Sigmoid colon (tissue), 7 donors: ENCODE results near the gene TMEM129. TPM values are rescaled to one million over a fixed set of nuclear protein-coding genes. Genes with fewer than 3 reads are reported as not detected.

Source experiments
- DNase-seq: peaks from one replicate; pipeline ENCODE4 v3.0.0-alpha.2; 2019
- H3K27ac ChIP-seq, 4 donors: fragments of 200-600 bp; sonication (generic); one replicate each; pipeline ENCODE4 v1.5.1; 2016 to 2019; ENCODE audit warnings: mild to moderate bottlenecking in 1 of 4
- H3K27me3 ChIP-seq, 3 donors: fragments of 200-600 bp; sonication (generic); one replicate each; pipeline ENCODE4 v1.5.1; 2019; ENCODE audit warnings: mild to moderate bottlenecking in 1 of 3
- H3K36me3 ChIP-seq, 4 donors: fragments of 200-600 bp; sonication (generic); one replicate each; pipeline ENCODE4 v1.5.1; 2016 to 2019
- H3K4me1 ChIP-seq, 4 donors: fragments of 200-600 bp; sonication (generic); one replicate each; pipeline ENCODE4 v1.5.1; 2017 to 2019
- H3K4me3 ChIP-seq, 4 donors: fragments of 200-600 bp; sonication (generic); one replicate each; pipeline ENCODE4 v1.5.1; 2017 to 2019; ENCODE audit warnings: mild to moderate bottlenecking in 2 of 4, moderate library complexity in 1 of 4
- H3K9me3 ChIP-seq, 4 donors: fragments of 200-600 bp in 3 of 4; sonication (generic) in 3 of 4; one replicate each; pipeline versions ENCODE4 v1.5.1 to v1.6.1; 2013 to 2019
- EP300 ChIP-seq, 4 donors: sonication (generic); formaldehyde crosslinking; IDR thresholded peaks; one replicate each; pipeline ENCODE4 v1.6.1; 2017; ENCODE audit warnings: antibody characterized with exemption in 4 of 4
- POLR2A ChIP-seq, 2 donors: fragments of 450-650 bp; IDR thresholded peaks; one replicate each; pipeline ENCODE4 v1.6.1; 2016; ENCODE audit warnings: antibody characterized with exemption in 2 of 2, mild to moderate bottlenecking in 2 of 2, moderate library complexity in 2 of 2
- POLR2AphosphoS5 ChIP-seq, 4 donors: sonication (generic); formaldehyde crosslinking; IDR thresholded peaks; one replicate each; pipeline ENCODE4 v1.6.1; 2017; ENCODE audit warnings: antibody characterized with exemption in 4 of 4
- WGBS, 2 donors: extraction: QIAGEN DNeasy Blood & Tissue Kit; methylation state at CpG; one replicate each; pipeline ENCODE4 v1.1.7; 2013; 5-methylcytosine and 5-hydroxymethylcytosine counted together
- intact Hi-C: fragments of 100-400 bp; cut with DNase I; formaldehyde crosslinking; loops from one replicate; pipeline ENCODE4 v1.15.1; 2023
- polyA plus RNA-seq, 3 donors: library from polyadenylated mRNA; stranded (reverse); fragments of 200-250 nt; gene quantifications; one replicate each; pipeline ENCODE4 v1.2.3, GENCODE V29; 2013
- total RNA-seq, 4 donors: library from RNA; depleted of rRNA; stranded (reverse); fragments of >200 nt; gene quantifications; one replicate each; pipeline ENCODE4 v1.1.0, GENCODE V29; 2016
- TF ChIP-seq, protein P1 (sequence below), 4 experiments: fragments of 450-650 bp in 3 of 4; fragments of 200-600 bp in 1 of 4; IDR thresholded peaks; one replicate each; pipeline ENCODE4 v1.5.1; 2016 to 2019; ENCODE audit warnings: antibody characterized with exemption in 4 of 4, mild to moderate bottlenecking in 3 of 4, moderate library complexity in 2 of 4
- donor health status: healthy with polysubstance abuse.
- donor health status: Bipolar disorder and iron deficiency.
- donor health status: healthy.

The TMEM129 gene
- total and polyA plus RNA-seq, 7 donors = 16.9 to 51.4 (median 42.4) TPM

DNA sequence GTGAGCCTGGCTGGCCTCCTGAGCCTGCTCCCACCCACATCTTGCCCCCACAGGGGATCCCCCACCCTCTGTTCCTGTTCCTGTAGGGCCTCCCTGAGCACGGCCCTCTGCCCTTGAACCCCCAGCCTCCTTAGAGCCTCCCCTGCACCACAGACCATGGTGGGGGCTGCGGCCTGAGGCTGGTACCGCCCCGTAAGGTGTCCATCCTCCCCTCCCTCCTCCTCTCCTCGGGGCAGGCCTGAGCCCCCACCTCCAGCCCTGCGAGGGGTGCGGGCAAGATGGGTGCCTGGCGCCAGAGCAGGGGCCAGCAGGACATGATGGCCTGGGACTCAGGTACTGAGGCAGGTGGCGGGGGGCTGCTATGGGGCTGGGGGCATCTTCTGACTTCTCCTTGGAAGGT is 43.5 kb upstream of the TMEM129 start:
- Histone ChIP-seq H3K4me3 (no peak overlapping the region), H3K36me3 (no peaks in the 10 kb centered on the region), H3K4me1 (peaks cover 4 to 24% (median 22%) of the 10 kb centered on the region in 4 donors), H3K9me3 (no peaks in the 10 kb centered on the region), H3K27me3 (peaks cover 16 to 41% (median 27%) of the 10 kb centered on the region in 3 donors), H3K27ac (no peak overlapping the region)
- TF ChIP-seq POLR2AphosphoS5 (IDR thresholded peaks at IDR 0.05) (no peak), POLR2A (IDR thresholded peaks at IDR 0.05) (no peak), EP300 (IDR thresholded peaks at IDR 0.05) (no peak)
- TF ChIP-seq, protein P1, sequence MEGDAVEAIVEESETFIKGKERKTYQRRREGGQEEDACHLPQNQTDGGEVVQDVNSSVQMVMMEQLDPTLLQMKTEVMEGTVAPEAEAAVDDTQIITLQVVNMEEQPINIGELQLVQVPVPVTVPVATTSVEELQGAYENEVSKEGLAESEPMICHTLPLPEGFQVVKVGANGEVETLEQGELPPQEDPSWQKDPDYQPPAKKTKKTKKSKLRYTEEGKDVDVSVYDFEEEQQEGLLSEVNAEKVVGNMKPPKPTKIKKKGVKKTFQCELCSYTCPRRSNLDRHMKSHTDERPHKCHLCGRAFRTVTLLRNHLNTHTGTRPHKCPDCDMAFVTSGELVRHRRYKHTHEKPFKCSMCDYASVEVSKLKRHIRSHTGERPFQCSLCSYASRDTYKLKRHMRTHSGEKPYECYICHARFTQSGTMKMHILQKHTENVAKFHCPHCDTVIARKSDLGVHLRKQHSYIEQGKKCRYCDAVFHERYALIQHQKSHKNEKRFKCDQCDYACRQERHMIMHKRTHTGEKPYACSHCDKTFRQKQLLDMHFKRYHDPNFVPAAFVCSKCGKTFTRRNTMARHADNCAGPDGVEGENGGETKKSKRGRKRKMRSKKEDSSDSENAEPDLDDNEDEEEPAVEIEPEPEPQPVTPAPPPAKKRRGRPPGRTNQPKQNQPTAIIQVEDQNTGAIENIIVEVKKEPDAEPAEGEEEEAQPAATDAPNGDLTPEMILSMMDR (IDR thresholded peaks at IDR 0.05) = no peak
- intact Hi-C loops = no loop called here
- WGBS, 2 donors = 86 to 90% methylated on average over 9 of the region's 9 CpGs
- no peak for DNase-seq

- DNase-seq = no peak
- no peaks in the 10 kb centered on the region for H3K36me3 ChIP-seq
- H3K27me3 ChIP-seq = peaks cover 14 to 31% (median 16%) of the 10 kb centered on the region in 3 donors
- no peaks in the 10 kb centered on the region for H3K9me3 ChIP-seq
- WGBS, 2 donors = 3 to 16% methylated on average over 36 of the region's 36 CpGs
- H3K27ac ChIP-seq = peak overlapping the region in 2 of 4 donors; percentile 28 to 41
- TF ChIP-seq, protein P1 (IDR thresholded peaks at IDR 0.05) = peak in 1 of 4 experiments; percentile 16
- TF ChIP-seq EP300 (IDR thresholded peaks at IDR 0.05) (no peak), POLR2A (IDR thresholded peaks at IDR 0.05) (no peak), POLR2AphosphoS5 (IDR thresholded peaks at IDR 0.05) (no peak)
- H3K4me3 ChIP-seq = peak overlapping the region; percentile 12 to 42 (median 30)
- H3K4me1 ChIP-seq = peaks cover 4 to 24% (median 22%) of the 10 kb centered on the region in 4 donors
- intact Hi-C loops = no loop called here
Measured at GRCh38 chr4:1763550-1764080, 42.5 kb upstream of the TMEM129 start.

- Histone ChIP-seq H3K36me3 (no peaks in the 10 kb centered on the region), H3K27ac (peak overlapping the region in 2 of 4 donors; percentile 28 to 41), H3K27me3 (peaks cover 10 to 26% (median 11%) of the 10 kb centered on the region in 3 donors), H3K4me1 (peaks cover 4 to 24% (median 22%) of the 10 kb centered on the region in 4 donors), H3K9me3 (no peaks in the 10 kb centered on the region), H3K4me3 (peak overlapping the region; percentile 12 to 42 (median 30))
- intact Hi-C loops = no loop called here
- TF ChIP-seq POLR2AphosphoS5 (IDR thresholded peaks at IDR 0.05) (no peak), EP300 (IDR thresholded peaks at IDR 0.05) (no peak), POLR2A (IDR thresholded peaks at IDR 0.05) (no peak)
- TF ChIP-seq, protein P1 (IDR thresholded peaks at IDR 0.05) = no peak
- DNase-seq = no peak
- 12 to 29% methylated on average over 31 of the region's 31 CpGs for WGBS, 2 donors
Measured at GRCh38 chr4:1763070-1763549, 42.0 kb upstream of the TMEM129 start.

DNA sequence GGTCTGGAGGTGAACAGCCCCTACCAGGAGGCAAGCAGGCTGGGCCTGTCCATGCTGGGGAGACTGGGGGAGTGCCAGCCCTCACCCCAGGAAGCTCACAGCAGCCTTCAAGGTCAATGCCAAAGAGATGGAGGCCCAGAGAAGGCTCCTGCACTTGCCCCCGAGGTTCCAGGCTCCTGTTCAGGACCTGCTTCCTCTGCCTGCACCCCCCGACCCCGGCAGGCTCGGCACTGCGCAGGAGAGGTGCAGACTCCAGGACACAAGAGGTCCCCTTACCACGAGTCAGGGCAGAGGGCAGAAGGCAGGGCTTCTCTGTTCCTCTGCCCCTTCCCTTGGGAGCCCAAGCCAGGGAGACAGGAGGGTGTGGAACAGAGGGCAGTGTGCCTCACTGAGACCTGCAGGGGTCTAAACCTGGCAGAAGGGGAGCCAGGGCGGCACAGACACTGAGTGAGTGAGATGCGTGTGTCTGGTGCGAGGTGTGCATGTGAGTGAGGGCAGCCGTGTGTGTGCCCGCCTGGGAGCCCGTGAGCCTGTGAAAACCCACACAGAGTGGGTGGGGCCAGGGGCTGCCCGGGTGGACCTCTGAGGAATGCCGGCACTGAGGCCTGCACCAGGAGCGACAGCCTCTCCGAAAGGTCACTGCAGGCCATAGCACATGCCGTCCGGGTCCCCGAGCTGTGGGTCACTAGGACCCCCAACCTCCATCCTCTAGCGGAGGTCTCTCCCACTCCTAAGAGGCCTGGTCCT is 41.3 kb upstream of the TMEM129 start:
- no peak for TF ChIP-seq POLR2A (IDR thresholded peaks at IDR 0.05)
- TF ChIP-seq, protein P1 (IDR thresholded peaks at IDR 0.05) = no peak
- TF ChIP-seq EP300 (IDR thresholded peaks at IDR 0.05) = no peak
- no peak for TF ChIP-seq POLR2AphosphoS5 (IDR thresholded peaks at IDR 0.05)
- peaks cover 4 to 24% (median 16%) of the 10 kb centered on the region in 4 donors for H3K4me1 ChIP-seq
- 64 to 86% methylated on average over 20 of the region's 20 CpGs for WGBS, 2 donors
- H3K36me3 ChIP-seq = no peaks in the 10 kb centered on the region
- H3K27ac ChIP-seq = no peak overlapping the region
- intact Hi-C loops = no loop called here
- no peaks in the 10 kb centered on the region for H3K9me3 ChIP-seq
- H3K4me3 ChIP-seq = no peak overlapping the region
- peaks cover 5 to 19% (median 5%) of the 10 kb centered on the region in 3 donors for H3K27me3 ChIP-seq
- no peak for DNase-seq
